GM21737 (cell line): ENCODE measurements around the gene ERGIC1.

ENCODE experiments used
- ATAC-seq: cut with Tn5 transposase; IDR thresholded peaks from one replicate; pipeline ENCODE4 v1.9.1; 2021; ENCODE audit warnings: mild to moderate bottlenecking, moderate library complexity; ENCODE audit not compliant: unreplicated experiment

ERGIC1 gene

DNA sequence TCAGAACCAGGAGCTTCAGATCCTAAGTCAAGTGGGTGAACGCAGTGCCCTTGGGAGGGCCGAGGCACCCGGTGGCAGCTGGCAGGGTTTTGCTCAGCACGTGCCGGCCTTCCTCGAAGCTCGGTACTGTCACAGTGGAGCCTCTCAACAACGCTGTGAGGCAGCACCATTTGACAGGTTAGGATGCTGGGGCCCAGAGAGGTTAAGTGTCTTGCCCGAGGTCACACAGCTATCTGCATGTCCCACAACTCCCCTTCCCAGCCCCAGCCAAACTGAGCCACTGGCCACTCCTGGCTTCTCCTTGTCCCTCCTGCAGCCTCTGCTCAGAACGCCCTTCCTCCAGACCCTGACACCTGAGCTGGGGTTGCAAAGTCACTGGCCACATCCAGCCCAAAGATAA is 81.5 kb downstream of the ERGIC1 start:
- ATAC-seq, result no peak

DNA sequence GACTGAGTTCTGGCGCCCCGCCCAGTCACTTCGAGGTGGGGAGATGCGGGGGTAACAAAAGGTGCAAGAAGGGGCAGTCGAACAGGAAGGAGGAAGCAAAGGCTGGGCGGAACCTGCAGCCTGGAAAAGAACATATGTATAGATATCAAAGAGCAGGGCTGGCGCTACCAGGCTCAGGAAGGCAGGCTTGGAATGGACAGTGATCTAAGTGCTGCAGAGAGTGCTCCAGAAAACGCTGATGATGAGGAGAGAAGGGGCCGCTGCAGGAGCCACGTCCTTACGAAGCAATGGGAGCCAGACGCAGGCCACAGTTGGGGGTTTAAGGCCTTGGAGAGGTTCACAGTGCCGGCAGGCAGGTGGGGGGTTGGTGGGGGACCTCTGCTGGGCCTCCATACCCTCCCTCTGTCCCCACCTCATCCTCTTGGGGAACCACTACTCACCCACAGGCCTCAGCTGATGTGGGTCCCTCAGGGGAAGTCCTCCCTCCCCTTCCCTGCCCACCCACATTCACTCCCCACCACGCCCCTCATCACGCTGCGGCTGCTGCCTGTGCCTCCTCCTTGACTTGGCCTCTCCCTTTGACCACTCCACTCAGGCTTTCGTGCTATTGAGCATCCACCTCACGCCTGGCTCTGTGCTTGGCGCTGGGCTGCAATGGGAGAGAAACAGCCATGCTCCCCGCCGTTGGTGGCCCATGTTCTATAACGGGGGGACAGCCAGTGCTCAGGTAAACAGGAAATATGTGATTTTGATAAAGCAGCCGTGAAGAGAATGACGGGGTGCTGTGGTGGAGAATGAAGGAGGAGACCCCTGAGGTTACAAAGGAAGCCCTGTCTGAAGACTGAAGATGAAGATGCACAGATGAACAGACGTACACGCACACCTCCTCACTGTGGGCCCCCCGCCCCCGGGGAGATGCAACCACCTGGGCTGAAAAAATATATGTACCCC is 84.6 kb downstream of the ERGIC1 start:
- no peak for ATAC-seq

DNA sequence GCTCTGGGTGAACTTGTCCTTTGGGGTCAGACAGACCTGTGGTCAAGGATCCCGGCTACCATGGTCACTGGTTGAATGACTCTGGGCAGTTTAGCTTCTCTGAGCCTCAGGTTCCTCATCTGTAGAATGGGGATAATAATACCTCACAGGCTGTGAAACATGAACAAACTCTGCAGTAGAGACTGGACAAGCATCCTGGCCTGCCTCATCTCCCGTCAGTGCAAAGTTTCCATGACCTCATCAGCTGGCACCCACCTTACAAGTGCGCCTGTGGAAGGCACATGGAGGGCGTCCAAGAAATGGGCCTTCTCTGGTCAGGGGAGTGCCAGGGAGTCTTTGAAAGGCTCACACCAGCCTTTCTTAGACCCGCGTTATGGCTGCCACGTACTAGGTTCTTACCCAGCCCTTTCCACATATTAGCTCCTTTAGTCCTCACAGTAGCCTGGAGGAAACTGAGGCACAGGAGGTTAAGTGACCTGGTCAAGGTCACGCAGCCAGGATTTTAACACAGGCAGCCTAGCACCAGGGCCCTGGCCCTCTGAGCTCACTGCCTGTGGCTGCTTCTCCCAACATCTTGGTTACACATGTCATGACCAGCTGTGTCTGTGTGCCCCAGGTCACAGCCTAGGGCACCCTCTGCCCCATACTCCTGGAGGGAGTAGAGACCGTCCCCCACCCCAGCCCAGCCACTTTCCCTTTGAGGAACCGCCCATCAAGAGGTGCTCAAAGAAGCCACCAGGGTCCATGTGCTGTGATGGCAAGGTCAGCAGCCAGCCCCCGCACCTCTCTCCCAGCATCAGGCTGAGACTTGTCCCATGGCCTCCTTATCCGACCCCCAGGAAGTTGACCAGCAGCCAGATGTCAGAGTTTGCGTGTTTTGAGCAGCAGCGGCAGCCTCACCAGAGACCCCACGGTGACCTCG is 85.7 kb downstream of the ERGIC1 start:
- ATAC-seq, result no peak

DNA sequence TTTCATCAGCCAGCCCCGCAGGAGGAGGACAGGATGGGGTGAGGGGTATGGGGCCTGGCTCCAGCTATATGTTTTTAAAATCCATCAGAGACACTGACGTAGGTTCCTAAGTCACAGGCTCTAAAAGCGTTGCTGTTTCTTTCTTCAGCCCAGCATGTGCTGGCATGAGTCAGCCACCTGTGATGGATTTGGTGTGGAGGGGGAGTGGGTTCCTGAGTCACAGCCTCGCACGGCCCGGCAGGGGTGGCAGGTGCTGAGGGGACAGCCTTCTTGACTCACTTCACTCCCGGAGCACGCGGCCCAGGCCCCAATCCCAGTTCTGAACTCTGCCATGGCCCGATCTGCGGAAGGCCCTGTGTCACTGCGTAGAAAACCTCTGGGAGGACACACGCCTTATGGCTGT is 86.4 kb downstream of the ERGIC1 start:
- ATAC-seq, result no peak

DNA sequence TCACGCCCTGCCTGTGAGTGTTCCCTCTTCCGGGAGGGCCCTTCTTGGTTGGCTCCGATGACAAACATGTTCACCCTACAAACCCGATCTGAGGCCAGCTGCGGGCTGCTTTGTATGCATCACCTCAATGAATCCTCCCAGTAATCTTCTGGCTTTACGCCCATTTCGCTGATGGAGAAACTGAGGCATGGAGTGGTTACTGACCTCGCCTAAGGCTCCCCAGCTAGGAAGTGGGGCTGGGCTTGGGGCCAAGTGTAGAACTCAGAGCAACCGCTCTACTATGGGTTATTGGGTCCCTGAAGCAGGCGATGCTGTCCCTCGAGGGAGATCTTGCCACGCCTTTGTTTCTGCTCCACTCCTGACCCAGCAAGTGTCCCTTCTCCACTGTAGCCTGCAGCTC is 86.9 kb downstream of the ERGIC1 start:
- no peak for ATAC-seq

DNA sequence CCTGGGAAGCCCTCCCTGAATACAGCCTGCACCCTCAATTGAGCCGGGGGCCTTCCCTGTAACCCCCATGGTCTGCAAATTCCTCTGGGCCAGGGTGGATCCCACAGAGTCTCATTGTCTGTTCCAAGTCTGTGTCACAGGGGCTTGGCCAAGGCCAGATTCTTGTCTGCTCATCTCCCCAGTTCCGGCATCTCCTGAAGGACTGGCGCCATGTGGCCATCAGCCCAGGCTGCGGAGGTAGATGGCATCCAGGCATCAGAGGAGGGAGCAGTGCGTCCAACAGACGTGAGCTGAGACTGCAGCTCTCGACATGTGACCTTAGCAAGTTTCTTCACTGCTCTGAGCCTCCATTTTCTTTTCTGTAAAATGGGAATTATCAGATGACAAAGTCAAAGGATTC is 87.9 kb downstream of the ERGIC1 start:
- ATAC-seq, result no peak

DNA sequence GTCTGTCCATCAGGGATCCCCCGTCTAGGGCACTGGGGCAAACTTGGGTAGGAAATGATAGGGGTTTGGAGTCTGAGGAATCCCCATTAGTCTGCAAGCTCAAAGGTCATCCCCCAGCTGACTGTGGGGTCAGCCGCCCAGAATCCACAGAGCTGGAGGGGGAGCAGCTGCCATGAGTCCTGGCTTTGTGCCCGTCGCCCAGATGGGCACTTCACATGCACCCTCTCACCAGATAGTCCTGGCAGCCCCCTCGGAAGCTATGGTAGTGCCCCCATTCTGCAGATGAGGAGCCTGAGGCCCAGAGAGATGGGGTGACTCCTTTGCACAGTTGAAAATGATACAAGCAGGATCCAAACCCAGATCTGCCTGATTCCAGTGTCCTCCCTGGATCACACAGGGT is 89.5 kb downstream of the ERGIC1 start:
- ATAC-seq, result no peak

DNA sequence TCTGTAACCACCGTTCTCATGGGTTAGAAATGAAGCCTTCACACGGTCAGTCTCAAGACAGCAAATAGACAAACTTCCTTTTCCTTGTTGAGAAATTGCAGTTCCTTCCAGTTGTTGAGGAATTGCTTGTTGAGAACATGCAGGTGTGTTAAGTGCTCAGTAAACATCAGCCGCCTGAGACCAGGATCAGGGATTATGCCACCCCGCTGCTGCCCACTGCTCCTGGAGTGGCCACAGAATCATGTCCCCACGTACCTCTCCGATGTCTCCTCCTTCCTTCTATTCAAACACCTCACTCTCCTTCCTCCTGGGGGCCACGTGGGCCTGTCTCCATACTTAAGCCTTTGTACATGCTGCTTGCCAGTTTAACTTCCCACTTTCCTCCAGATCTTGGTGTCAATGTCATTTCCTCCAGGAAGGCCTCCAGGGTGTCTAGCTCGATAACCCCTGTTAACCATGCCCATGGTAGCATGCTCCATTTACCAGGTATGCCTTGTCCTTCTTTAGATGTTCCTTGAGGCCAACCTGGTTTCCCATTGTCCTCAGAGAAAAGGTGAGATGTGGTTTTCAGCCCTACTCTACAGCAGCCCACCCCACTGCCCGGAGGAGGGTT is 91.4 kb downstream of the ERGIC1 start:
- ATAC-seq, result no peak

DNA sequence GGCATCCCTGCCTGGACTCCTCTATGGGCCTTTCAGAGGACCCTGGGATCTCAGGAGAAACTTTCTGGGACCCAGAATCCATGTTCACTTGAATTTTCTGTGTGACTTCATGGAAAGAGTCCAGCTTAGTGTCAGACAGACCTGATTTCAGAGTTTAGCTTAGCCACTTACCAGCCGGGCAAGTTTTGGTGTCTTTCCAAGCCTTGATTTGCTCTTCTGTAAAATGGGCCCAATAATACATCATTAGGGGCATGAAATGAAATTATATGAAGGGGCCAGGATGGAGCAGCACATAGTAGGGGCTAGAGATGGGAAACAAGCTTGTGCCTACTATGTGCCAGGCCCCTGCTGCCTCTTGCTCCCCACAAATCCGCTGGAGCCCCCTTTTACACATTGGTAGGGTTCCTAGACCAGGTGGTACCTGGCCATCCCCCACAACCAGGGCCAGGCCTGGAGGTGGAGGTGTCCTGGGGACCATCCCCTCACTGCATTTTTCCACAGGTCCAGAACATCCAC is 92.0 kb downstream of the ERGIC1 start:
- no peak for ATAC-seq

DNA sequence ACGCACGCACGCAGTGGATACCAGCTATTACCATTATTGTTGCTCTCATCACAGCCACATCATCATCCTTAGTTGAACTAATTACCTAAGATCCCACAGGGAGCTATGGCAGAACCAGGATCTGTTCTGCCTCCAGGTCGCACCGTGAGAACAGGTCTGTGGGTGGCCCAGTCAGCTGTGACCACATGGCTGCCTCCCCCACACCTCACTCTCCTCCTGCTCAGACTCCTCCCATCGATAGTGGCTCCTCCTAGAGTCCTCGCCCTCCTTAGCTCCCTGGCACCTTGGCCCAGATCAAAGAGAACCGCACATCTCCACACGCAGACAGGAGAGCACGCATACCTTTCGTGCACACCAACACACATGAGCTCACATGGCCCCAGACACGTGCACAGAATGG is 92.7 kb downstream of the ERGIC1 start:
- no peak for ATAC-seq

DNA sequence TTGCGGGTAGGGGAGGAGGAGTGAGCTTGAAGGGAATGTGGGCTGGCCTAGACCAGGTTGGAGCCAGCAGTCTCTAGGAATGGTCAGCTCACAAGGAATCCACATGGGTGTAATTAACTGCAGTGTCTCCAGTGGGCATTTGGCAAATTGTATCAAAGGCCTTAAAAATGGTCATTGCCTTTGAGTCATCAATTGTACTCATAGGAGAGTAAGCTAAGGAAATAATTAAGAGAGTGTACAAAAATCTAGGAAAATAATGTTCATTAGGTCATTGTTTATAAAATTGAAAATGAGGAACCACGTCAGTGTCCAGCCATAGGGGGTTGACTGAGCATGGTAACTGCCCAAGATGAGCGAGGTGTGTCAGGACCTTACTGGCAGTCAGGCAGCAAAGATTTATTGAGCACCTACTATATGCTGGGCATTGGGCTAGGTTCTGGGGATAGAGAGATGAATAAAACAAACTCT is 95.4 kb downstream of the ERGIC1 start:
- no peak for ATAC-seq

DNA sequence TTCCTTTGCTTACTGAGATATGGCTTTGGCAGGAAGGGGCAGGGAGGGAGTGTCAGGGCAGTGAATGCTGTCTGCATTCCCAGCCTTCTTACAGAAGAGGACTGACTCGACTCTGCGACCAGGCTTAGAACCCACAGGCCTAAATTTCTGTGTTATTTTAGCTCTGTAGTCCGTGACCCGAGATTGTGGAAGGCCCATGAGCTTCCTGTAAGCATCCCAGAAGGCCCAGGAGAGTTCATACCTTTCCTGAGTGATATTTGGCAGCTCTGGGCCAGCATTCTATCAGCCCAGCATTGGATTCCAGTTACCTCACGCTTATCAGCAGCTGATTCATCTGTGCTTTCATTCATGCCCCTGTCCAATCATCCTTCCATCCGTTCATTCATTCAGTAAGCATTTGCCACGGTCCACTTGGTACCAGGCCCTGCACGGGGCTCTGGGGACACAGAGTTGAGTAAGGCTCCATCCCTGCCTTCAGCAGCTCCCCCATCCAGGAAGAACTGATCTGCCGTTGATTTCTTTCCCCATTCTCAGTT is 97.0 kb downstream of the ERGIC1 start:
- ATAC-seq, result no peak

DNA sequence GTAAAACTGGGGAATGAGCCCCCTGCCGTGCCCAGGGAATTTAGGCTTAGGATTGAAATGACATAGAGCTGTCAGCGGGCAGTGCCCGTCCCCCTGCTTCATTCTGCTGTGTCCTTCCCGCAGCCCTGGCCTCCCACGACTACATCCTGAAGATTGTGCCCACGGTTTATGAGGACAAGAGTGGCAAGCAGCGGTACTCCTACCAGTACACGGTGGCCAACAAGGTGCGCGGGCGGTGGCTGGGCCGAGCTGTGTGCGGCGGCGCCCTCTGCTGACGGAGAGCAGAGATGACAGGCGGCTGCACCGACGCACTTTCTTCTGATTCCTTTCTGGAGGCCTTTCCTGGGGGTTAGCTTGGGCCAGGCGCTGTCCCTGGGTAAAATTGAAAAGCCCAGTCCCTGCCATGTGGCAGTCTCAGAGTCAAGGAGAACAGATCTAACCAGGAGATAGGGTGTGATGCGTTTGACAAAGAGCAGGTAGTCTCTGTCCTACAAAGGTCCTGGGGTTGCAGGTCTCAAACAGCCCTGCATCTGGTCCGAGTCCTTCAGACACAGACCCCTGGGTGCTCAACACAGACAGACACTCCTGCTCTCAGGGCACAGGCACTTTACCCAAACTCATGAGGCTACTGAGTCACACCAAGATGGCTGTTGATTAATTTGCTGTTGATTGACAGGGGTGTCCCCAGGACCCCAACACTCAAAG is 98.4 kb downstream of the ERGIC1 start:
- ATAC-seq, result peak; percentile 55

DNA sequence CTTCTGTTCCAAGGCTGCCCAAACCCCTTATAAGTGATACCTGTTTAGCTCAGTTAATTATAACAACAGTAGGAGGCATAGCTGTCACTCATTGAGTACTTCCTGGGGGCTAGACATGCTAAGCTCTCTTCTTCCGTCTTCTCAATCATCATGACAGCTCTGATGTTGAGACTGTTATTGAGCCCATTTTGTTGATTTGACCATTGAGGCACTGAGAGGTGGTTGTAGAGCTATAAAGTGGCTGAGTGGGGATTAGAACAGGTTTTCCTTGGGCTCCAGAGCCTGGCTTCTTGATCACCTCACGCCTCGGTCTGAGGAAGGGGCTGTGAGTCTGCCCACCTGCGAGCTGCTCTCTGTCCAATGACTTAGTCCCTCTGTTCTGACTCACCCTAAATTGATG is 99.2 kb downstream of the ERGIC1 start:
- ATAC-seq, result no peak

DNA sequence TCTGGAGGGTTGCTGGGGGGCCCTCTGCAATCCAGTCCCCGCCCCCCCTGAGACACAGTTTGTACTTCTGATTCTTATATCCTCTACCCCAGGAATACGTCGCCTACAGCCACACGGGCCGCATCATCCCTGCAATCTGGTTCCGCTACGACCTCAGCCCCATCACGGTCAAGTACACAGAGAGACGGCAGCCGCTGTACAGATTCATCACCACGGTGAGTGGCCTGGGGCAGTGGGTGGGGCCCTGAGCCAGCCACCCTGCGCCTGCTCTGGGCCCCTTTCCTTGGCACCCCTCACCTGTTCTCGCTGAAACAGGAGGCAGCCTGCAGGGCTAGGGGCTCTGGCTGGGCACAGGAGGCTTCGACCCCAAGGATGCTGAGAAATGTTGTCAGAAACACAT is 101.0 kb downstream of the ERGIC1 start:
- no peak for ATAC-seq

DNA sequence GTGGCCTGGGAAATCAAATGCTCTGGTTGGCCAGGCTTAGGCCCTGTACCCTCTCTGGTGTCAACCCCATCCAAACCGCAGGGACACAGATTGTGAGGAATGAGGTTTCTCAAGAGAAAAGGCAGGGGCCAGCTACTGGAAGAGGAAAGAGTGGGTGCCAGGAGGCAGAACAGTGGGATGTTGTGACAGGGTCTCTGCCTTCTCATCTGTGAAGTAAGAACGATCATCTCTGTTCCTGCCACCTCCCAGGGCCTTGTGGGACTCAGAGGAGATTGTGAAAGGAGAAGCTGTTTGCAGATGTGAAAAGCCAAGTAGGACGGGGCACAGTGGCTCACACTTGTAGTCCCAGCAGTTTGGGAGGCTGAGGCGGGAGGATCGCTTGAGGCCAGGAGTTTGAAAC is 102.3 kb downstream of the ERGIC1 start:
- no peak for ATAC-seq

DNA sequence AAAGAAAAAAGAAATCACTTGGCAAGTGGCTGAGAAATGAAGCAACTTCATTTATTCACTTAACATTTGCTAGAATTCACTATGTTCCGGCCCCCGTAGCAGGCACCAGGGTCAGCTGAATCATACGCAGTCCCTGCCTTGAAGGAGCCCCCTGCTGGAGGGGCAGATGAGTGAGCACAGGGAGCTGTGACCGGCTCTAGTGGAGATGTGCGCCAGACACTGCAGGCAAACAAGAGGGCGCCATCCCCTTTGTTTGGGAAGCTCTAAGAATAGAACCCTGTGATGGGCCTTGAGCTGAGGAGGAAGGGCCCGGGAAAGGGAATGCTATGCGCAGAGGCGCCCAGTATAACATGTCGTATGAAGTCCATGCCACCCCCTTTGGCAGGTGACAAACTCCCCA is 105.0 kb downstream of the ERGIC1 start:
- ATAC-seq, result no peak

DNA sequence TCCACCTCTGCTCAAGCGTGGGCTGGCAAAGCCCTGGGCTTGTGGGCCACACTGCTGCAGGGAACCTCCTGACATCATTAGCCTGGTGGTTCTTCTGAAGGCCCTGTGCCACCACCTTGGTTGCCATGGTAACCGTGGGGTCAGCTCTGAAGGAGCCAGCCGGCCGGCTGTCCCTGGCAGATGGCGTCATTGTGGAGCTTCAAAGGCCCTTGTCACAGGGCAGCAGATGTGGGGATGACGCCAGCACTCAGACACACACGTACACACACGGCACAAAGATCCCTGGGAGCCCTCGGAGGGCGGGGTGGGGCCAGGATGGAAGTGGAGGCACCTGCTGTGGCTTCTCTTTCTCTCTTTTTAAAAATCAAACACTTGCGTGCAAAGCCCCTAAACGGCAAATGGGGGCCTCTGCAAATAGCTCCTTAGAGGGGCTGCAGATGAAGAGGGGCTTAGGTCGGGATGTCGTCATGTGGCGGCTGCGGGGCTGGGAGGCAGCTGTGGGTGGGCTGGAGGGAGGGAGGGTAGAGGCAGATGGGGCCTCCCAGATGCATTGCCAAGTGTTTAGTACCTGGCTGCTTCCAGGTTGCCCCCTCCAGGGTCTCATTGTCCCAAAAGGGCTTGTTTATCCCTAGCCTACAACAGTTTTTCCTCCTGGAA is 105.7 kb downstream of the ERGIC1 start:
- ATAC-seq, result no peak

DNA sequence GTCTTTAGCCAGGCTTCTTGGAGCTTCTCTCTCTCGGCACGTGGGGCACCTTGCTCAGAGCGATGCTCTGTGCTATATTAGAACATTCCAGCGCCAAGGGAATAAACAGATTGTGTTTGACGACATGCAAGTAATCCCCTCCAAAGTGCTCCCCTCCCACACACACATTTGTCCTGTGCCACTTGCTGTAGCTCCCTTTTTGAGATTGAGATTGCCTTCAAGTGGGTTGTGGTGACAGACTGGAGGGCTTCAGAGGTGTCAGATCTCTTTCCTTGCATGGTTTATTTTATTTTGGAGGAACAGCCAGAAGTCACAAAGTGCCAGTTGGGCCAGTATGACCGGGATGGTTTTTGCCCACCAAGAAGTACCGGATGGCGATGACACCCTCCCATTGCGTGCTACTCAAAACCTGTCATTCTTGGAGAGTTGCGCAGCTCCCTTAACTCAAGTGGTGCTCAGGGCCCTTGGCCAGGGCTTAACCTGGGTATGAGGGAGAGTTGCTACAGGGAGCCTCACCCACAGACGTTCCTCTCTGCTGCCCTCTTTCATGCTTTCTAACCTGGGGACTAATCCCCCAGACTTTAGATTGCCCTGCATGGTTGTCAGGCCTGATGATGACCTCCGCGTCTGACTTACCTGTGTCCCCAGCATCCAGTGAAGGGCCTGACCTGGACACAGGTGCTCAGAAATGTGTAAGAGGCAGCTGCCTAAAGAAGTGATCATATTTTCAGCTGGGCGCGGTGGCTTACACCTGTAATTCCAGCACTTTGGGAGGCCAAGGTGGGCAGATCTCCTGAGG is 106.4 kb downstream of the ERGIC1 start:
- no peak for ATAC-seq
